GM23338 (cell line): ENCODE data around the gene PDIK1L. TPM values are rescaled to one million over a fixed set of nuclear protein-coding genes. Genes with fewer than 3 reads are reported as not detected.

Experiments
- ATAC-seq: fragments of 200-7000 bp; cut with Tn5 transposase; 3 replicates; pipeline ENCODE4 v1.9.1; 2020
- DNase-seq: peaks from one replicate; pipeline ENCODE4 v3.0.0-alpha.2; 2015; ENCODE audit warnings: low spot score
- H2AFZ ChIP-seq: fragments of 200-600 bp; sonication (generic); 2 replicates; pipeline ENCODE4 v1.8.0; 2016; ENCODE audit warnings: antibody characterized with exemption, mild to moderate bottlenecking, moderate library complexity
- H3F3A ChIP-seq: fragments of 200-600 bp; sonication (generic); replicated peaks from 2 replicates; pipeline ENCODE4 v1.8.0; 2017; ENCODE audit warnings: antibody characterized with exemption, mixed run types, low read depth
- H3K27ac ChIP-seq: fragments of 200-600 bp; sonication (generic); 2 replicates; pipeline ENCODE4 v1.6.1; 2016; ENCODE audit warnings: low read depth
- H3K27me3 ChIP-seq: fragments of 200-600 bp; sonication (generic); 2 replicates; pipeline ENCODE4 v1.8.0; 2016; ENCODE audit warnings: mild to moderate bottlenecking, mixed run types, moderate library complexity; ENCODE audit not compliant: insufficient read depth
- H3K36me3 ChIP-seq: fragments of 200-600 bp; sonication (generic); 2 replicates; pipeline ENCODE4 v1.8.0; 2016; ENCODE audit warnings: mild to moderate bottlenecking; ENCODE audit not compliant: insufficient read depth
- H3K4me1 ChIP-seq: fragments of 200-600 bp; sonication (generic); 2 replicates; pipeline ENCODE4 v1.8.0; 2016; ENCODE audit warnings: mild to moderate bottlenecking, moderate library complexity; ENCODE audit not compliant: insufficient read depth
- H3K4me2 ChIP-seq: fragments of 200-600 bp; sonication (generic); 2 replicates; pipeline ENCODE4 v1.7.1; 2017; ENCODE audit warnings: mixed run types
- H3K4me3 ChIP-seq: fragments of 200-600 bp; sonication (generic); 2 replicates; pipeline ENCODE4 v1.6.1; 2016; ENCODE audit warnings: mixed run types
- H3K79me2 ChIP-seq: fragments of 200-600 bp; sonication (generic); replicated peaks from 2 replicates; pipeline ENCODE4 v1.8.0; 2017; ENCODE audit warnings: mild to moderate bottlenecking; ENCODE audit not compliant: insufficient read depth
- H3K9me2 ChIP-seq: fragments of 200-600 bp; sonication (generic); 2 replicates; pipeline ENCODE4 v1.8.0; 2017; ENCODE audit not compliant: insufficient read depth
- H4K20me1 ChIP-seq: fragments of 200-600 bp; sonication (generic); replicated peaks from 2 replicates; pipeline ENCODE4 v1.8.0; 2017; ENCODE audit warnings: mild to moderate bottlenecking; ENCODE audit not compliant: insufficient read depth
- H3K27ac Mint-ChIP-seq: 2 replicates; pipeline ENCODE4 v1.8.0; 2020; ENCODE audit warnings: inconsistent platforms, mild to moderate bottlenecking, moderate library complexity, mixed read lengths
- H3K27me3 Mint-ChIP-seq: 3 replicates; pipeline ENCODE4 v1.8.0; 2022; ENCODE audit warnings: low read depth, mild to moderate bottlenecking, moderate library complexity, mixed read lengths, inconsistent platforms; ENCODE audit not compliant: insufficient read depth, poor library complexity
- H3K36me3 Mint-ChIP-seq: 3 replicates; pipeline ENCODE4 v1.8.0; 2021; ENCODE audit warnings: low read depth, mild to moderate bottlenecking, inconsistent platforms, moderate library complexity, mixed read lengths
- H3K4me1 Mint-ChIP-seq: 3 replicates; pipeline ENCODE4 v1.8.0; 2020; ENCODE audit warnings: mild to moderate bottlenecking, inconsistent platforms, mixed read lengths
- H3K4me3 Mint-ChIP-seq: 3 replicates; pipeline ENCODE4 v1.8.0; 2021; ENCODE audit warnings: moderate library complexity, mild to moderate bottlenecking, inconsistent platforms, mixed read lengths
- H3K9me3 Mint-ChIP-seq: 3 replicates; pipeline ENCODE4 v1.8.0; 2020; ENCODE audit warnings: moderate library complexity, mild to moderate bottlenecking, inconsistent platforms, mixed read lengths
- CREB1 ChIP-seq: fragments of 250-450 bp; sonication (Bioruptor Pico); IDR thresholded peaks from 2 replicates; pipeline ENCODE4 v1.5.0; 2020; ENCODE audit warnings: low read depth, mild to moderate bottlenecking, moderate library complexity
- EZH2 ChIP-seq: fragments of 200-600 bp; sonication (generic); IDR thresholded peaks from one replicate; pipeline ENCODE4 v1.8.0; 2017; ENCODE audit warnings: antibody characterized with exemption, mild to moderate bottlenecking, low read depth; ENCODE audit not compliant: unreplicated experiment
- EZH2phosphoT487 ChIP-seq: fragments of 200-600 bp; sonication (generic); IDR thresholded peaks from one replicate; pipeline ENCODE4 v1.8.1; 2018; ENCODE audit warnings: antibody characterized with exemption; ENCODE audit not compliant: unreplicated experiment
- JUNB ChIP-seq: IDR thresholded peaks from one replicate; pipeline ENCODE4 v1.6.1; 2016; ENCODE audit warnings: antibody characterized with exemption; ENCODE audit not compliant: unreplicated experiment
- NANOG ChIP-seq: IDR thresholded peaks from 2 replicates; pipeline ENCODE4 v1.6.1; 2016; ENCODE audit warnings: antibody characterized with exemption, borderline replicate concordance
- POLR2AphosphoS5 ChIP-seq: IDR thresholded peaks from 2 replicates; pipeline ENCODE4 v1.6.1; 2016; ENCODE audit warnings: antibody characterized with exemption, low read depth
- STAT1 ChIP-seq: IDR thresholded peaks from one replicate; pipeline ENCODE4 v1.6.1; 2016; ENCODE audit warnings: antibody characterized with exemption; ENCODE audit not compliant: unreplicated experiment
- ZNF114 ChIP-seq: fragments of 250-450 bp; sonication (Bioruptor Pico); IDR thresholded peaks from 2 replicates; pipeline ENCODE4 v1.5.0; 2020; ENCODE audit warnings: mild to moderate bottlenecking, moderate library complexity
- ZNF331 ChIP-seq: fragments of 250-450 bp; sonication (Bioruptor Pico); IDR thresholded peaks from 2 replicates; pipeline ENCODE4 v1.5.0; 2020; ENCODE audit warnings: low read depth, mild to moderate bottlenecking, moderate library complexity
- ZNF462 ChIP-seq: fragments of 250-450 bp; sonication (Bioruptor Pico); IDR thresholded peaks from 2 replicates; pipeline ENCODE4 v1.5.0; 2020; ENCODE audit warnings: mild to moderate bottlenecking, moderate library complexity
- polyA plus RNA-seq: library from polyadenylated mRNA; unstranded; fragments of >200 nt; fragmentation: Nextera tagmentation; extraction: Ambion mirVana; gene quantifications from 2 replicates; pipeline ENCODE4 v1.2.1, GENCODE V29; 2016
- total RNA-seq: library from RNA; depleted of rRNA; stranded (reverse); fragments of >200 nt; shearing (Covaris generic); gene quantifications from 2 replicates; pipeline ENCODE4 v1.2.3, GENCODE V29; 2014
- TF ChIP-seq, protein P1 (sequence below): IDR thresholded peaks from 2 replicates; pipeline ENCODE4 v1.6.1; 2016; ENCODE audit warnings: antibody characterized with exemption
- TF ChIP-seq, protein P2 (sequence below): IDR thresholded peaks from one replicate; pipeline ENCODE4 v1.6.1; 2018; ENCODE audit warnings: antibody characterized with exemption; ENCODE audit not compliant: unreplicated experiment

Gene PDIK1L
- total and polyA plus RNA-seq, 2 experiments from 2014 or later, result 1.6 to 3.0 TPM

DNA sequence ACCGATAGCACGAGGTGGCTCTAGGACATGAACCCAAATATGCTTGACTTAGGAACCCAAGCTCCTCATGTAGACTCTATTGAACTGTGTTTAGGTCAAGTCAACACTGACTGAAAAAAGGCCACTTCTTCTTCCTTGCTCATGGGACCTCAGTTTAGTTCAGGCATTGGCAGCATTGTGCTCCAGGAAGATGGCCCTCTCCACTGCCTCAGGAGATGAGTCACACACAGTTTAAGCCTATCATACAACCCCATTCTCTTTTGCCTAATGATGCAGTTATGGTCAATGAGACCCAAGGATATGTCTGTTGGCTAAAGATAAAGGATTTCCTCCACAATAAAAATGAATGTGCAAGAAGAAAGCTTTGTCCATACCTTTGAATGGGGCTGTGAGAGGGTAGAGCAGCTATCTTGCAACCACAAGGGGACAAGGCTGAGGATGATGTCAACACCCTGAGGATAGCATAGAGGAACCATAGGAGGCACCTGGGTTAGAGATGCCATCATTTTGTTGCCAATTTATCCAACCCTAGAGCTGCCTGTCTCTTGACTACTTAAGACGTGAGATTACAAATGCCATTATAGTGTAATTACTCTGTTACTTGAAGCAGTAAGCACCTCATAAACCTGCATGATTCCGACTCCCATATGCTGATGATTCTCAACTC is 41.2 kb upstream of the PDIK1L start:
- DNase-seq, result no peak
- Mint-ChIP-seq H3K27ac (no peak overlapping the region), H3K4me1 (peaks cover 6% of the 10 kb centered on the region), H3K9me3 (no peaks in the 10 kb centered on the region), H3K36me3 (no peaks in the 10 kb centered on the region), H3K4me3 (no peak overlapping the region), H3K27me3 (peaks cover 13% of the 10 kb centered on the region)
- Histone ChIP-seq H3K4me3 (no peak overlapping the region), H3K9me2 (no peaks in the 10 kb centered on the region), H3F3A (no peaks in the 10 kb centered on the region), H3K4me1 (no peaks in the 10 kb centered on the region), H3K27ac (no peak overlapping the region), H3K27me3 (no peaks in the 10 kb centered on the region), H3K36me3 (no peaks in the 10 kb centered on the region), H3K4me2 (no peak overlapping the region), H4K20me1 (no peaks in the 10 kb centered on the region), H2AFZ (no peak overlapping the region), H3K79me2 (no peaks in the 10 kb centered on the region)
- TF ChIP-seq, protein P1, sequence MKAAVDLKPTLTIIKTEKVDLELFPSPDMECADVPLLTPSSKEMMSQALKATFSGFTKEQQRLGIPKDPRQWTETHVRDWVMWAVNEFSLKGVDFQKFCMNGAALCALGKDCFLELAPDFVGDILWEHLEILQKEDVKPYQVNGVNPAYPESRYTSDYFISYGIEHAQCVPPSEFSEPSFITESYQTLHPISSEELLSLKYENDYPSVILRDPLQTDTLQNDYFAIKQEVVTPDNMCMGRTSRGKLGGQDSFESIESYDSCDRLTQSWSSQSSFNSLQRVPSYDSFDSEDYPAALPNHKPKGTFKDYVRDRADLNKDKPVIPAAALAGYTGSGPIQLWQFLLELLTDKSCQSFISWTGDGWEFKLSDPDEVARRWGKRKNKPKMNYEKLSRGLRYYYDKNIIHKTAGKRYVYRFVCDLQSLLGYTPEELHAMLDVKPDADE, result no peak
- no peak for TF ChIP-seq EZH2phosphoT487
- no peak for TF ChIP-seq ZNF462
- TF ChIP-seq NANOG, result no peak
- TF ChIP-seq JUNB, result no peak
- no peak for TF ChIP-seq ZNF331 (CRISPR knock-in tag)
- no peak for TF ChIP-seq ZNF114 (CRISPR knock-in tag)
- no peak for TF ChIP-seq CREB1
- TF ChIP-seq EZH2, result no peak
- no peak for TF ChIP-seq STAT1
- TF ChIP-seq POLR2AphosphoS5, result no peak
- TF ChIP-seq, protein P2, sequence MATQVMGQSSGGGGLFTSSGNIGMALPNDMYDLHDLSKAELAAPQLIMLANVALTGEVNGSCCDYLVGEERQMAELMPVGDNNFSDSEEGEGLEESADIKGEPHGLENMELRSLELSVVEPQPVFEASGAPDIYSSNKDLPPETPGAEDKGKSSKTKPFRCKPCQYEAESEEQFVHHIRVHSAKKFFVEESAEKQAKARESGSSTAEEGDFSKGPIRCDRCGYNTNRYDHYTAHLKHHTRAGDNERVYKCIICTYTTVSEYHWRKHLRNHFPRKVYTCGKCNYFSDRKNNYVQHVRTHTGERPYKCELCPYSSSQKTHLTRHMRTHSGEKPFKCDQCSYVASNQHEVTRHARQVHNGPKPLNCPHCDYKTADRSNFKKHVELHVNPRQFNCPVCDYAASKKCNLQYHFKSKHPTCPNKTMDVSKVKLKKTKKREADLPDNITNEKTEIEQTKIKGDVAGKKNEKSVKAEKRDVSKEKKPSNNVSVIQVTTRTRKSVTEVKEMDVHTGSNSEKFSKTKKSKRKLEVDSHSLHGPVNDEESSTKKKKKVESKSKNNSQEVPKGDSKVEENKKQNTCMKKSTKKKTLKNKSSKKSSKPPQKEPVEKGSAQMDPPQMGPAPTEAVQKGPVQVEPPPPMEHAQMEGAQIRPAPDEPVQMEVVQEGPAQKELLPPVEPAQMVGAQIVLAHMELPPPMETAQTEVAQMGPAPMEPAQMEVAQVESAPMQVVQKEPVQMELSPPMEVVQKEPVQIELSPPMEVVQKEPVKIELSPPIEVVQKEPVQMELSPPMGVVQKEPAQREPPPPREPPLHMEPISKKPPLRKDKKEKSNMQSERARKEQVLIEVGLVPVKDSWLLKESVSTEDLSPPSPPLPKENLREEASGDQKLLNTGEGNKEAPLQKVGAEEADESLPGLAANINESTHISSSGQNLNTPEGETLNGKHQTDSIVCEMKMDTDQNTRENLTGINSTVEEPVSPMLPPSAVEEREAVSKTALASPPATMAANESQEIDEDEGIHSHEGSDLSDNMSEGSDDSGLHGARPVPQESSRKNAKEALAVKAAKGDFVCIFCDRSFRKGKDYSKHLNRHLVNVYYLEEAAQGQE, result no peak
- ATAC-seq, result no peak
